GM06990 (cell line): ENCODE results near the gene UBE3C.

Experiments
- DNase-seq: peaks from one replicate; pipeline ENCODE4 v3.0.0-alpha.2; 2011; ENCODE audit not compliant: insufficient read length; ENCODE audit errors: extremely low read depth
- H3K27me3 ChIP-seq: replicated peaks from 2 replicates; pipeline ENCODE4 v1.6.0; 2011; ENCODE audit warnings: low read length; ENCODE audit not compliant: control insufficient read depth, insufficient read depth
- H3K36me3 ChIP-seq: 2 replicates; pipeline ENCODE4 v1.5.1; 2011; ENCODE audit warnings: low read length; ENCODE audit not compliant: control insufficient read depth, insufficient read depth
- H3K4me3 ChIP-seq: replicated peaks from 2 replicates; pipeline ENCODE4 v1.5.1; 2011; ENCODE audit warnings: low read depth, mild to moderate bottlenecking, control low read depth, low read length
- TF ChIP-seq, protein P1 (sequence below): IDR thresholded peaks from 2 replicates; pipeline ENCODE4 v1.5.1; 2011; ENCODE audit warnings: low read length, control low read depth, mild to moderate bottlenecking, inconsistent platforms; ENCODE audit not compliant: insufficient read depth, poor library complexity, severe bottlenecking

Gene UBE3C

DNA sequence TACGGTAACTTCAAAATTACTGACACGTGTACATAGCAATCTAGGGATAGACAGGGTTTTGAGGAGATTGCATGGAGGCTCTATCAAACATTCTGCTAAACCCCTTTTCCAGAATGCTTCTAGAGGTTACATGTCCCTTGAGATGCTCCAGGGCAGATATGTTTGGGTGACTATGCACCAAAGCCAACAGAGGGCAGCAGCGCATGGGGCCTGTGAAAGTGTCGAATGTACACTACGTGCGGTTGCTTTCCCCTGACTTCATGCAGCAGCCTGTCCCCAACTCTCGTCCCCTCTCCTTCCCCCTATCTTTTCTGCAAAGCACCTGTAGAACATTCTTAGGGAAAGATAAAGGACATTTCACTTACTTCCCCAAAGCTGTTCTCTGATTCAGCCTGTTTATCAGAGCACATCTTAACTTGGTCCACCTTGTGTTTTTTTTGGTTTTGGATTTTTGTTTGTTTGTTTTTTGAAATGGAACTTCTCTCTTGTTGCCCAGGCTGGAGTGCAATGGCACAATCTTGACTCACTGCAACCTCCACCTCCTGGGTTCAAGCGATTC, 90.2 kb downstream of the UBE3C start:
- Histone ChIP-seq H3K27me3 (no peaks in the 10 kb centered on the region), H3K36me3 (peaks cover 15% of the 10 kb centered on the region), H3K4me3 (no peak overlapping the region)
- TF ChIP-seq, protein P1, sequence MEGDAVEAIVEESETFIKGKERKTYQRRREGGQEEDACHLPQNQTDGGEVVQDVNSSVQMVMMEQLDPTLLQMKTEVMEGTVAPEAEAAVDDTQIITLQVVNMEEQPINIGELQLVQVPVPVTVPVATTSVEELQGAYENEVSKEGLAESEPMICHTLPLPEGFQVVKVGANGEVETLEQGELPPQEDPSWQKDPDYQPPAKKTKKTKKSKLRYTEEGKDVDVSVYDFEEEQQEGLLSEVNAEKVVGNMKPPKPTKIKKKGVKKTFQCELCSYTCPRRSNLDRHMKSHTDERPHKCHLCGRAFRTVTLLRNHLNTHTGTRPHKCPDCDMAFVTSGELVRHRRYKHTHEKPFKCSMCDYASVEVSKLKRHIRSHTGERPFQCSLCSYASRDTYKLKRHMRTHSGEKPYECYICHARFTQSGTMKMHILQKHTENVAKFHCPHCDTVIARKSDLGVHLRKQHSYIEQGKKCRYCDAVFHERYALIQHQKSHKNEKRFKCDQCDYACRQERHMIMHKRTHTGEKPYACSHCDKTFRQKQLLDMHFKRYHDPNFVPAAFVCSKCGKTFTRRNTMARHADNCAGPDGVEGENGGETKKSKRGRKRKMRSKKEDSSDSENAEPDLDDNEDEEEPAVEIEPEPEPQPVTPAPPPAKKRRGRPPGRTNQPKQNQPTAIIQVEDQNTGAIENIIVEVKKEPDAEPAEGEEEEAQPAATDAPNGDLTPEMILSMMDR: peak; percentile 45
- no peak for DNase-seq

DNA sequence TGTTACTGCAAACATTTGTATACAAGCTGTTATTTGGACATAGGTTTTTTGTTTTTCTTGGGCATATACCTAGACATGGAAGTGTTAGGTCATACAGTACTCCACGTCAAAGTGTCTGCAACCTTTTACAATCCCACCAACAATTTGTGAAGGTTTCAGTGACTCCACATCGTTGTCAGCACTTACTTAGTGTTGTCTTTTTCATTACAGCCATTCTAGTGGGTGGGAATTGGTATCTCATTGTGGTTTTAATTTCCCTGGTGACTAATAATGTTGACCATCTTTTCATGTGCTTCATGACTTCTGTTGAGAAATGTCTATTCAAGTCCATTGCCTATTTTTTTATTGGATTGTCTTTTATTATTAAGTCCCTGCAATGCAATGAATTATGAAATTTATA, 95.0 kb downstream of the UBE3C start:
- TF ChIP-seq, protein P1: no peak
- Histone ChIP-seq H3K36me3 (peaks cover 7% of the 10 kb centered on the region), H3K27me3 (no peaks in the 10 kb centered on the region), H3K4me3 (no peak overlapping the region)
- DNase-seq: no peak

DNA sequence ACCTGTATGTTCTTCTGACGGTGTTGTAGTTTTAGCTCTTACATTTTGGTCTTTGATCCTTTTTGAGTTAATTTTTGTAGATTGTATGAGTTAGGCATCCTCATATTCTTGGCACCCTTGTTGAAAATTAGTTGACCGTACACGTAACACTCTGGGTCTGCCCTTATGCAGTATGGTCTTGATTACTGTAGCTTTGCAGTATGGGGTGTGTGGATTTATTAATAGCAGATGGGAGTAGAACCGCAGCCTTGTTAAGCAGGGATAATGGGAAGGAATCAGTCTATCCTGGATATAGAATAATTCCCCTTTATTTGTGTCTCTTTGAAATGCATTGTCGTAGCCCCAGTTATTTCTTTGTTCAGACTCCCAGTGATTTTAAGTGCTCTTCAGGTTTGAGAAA, 95.5 kb downstream of the UBE3C start:
- H3K36me3 ChIP-seq: peaks cover 7% of the 10 kb centered on the region
- no peak overlapping the region for H3K4me3 ChIP-seq
- TF ChIP-seq, protein P1: no peak
- H3K27me3 ChIP-seq: no peaks in the 10 kb centered on the region
- DNase-seq: no peak

- no peaks in the 10 kb centered on the region for H3K27me3 ChIP-seq
- TF ChIP-seq, protein P1: no peak
- no peak for DNase-seq
- no peak overlapping the region for H3K4me3 ChIP-seq
- H3K36me3 ChIP-seq: peaks cover 10% of the 10 kb centered on the region
Measured at GRCh38 chr7:157235357-157236333, 96.9 kb downstream of the UBE3C start.

DNA sequence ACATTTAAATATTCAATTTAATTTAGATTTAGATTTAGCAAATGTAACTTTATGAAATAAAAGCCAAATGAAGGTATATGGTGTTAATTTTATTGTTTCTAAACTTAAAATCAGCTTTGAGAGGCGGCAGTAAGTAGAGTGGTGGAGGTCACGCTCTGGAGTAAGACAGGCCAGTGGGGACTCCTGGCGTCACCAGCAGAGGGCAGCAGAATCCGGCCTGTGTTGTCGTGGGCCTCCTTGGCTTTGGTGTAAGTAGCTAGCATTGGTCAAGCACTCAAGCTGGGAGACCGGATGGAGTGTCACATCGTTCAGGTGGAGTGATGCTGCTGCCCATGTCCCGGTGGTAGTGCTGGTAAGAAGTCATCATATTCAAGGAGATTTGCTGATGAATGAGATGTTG, 99.4 kb downstream of the UBE3C start:
- H3K27me3 ChIP-seq: no peaks in the 10 kb centered on the region
- no peak overlapping the region for H3K4me3 ChIP-seq
- TF ChIP-seq, protein P1: no peak
- peaks cover 9% of the 10 kb centered on the region for H3K36me3 ChIP-seq
- no peak for DNase-seq
